HS-27A (cell line): Measurements from ENCODE around the gene SOCS3.

ENCODE experiments used
- DNase-seq: peaks from one replicate; pipeline ENCODE4 v3.0.0-alpha.2; 2012; ENCODE audit warnings: low read depth, missing footprints

Gene SOCS3

GRCh38 chr17:78359997-78360370 lies at the start of gene SOCS3:
SOCS3 (minus strand) TSS chr17:78360077; CDS start chr17:78359095, 982 bp downstream.
- DNase-seq, result no peak

GRCh38 chr17:78409191-78409928 lies 49.5 kb upstream of the SOCS3 start:
- no peak for DNase-seq

- DNase-seq, result no peak
These were observed 48.7 kb upstream of the SOCS3 start for GRCh38 chr17:78408476-78409050.

GRCh38 chr17:78407387-78408000 lies 47.6 kb upstream of the SOCS3 start:
- DNase-seq, result no peak

- no peak for DNase-seq
These were observed 47.0 kb upstream of the SOCS3 start for GRCh38 chr17:78406920-78407319.

- DNase-seq, result no peak
These were observed 46.5 kb upstream of the SOCS3 start for GRCh38 chr17:78406396-78406795.

- no peak for DNase-seq
These were observed 43.9 kb upstream of the SOCS3 start for GRCh38 chr17:78403822-78404221.

- no peak for DNase-seq
These were observed 42.0 kb upstream of the SOCS3 start for GRCh38 chr17:78401891-78402290.

GRCh38 chr17:78401246-78401645 lies 41.4 kb upstream of the SOCS3 start:
- DNase-seq, result no peak

GRCh38 chr17:78400581-78401240 lies 40.8 kb upstream of the SOCS3 start:
- DNase-seq, result no peak

GRCh38 chr17:78399693-78400144 lies 39.8 kb upstream of the SOCS3 start:
- DNase-seq, result no peak

GRCh38 chr17:78399028-78399692 lies 39.3 kb upstream of the SOCS3 start:
- DNase-seq, result no peak

- no peak for DNase-seq
These were observed 38.5 kb upstream of the SOCS3 start for GRCh38 chr17:78398390-78398789.

- DNase-seq, result no peak
These were observed 37.8 kb upstream of the SOCS3 start for GRCh38 chr17:78397681-78398101.

GRCh38 chr17:78396441-78397337 lies 36.8 kb upstream of the SOCS3 start:
- DNase-seq, result no peak

- DNase-seq, result no peak
These were observed 35.3 kb upstream of the SOCS3 start for GRCh38 chr17:78395155-78395554.

GRCh38 chr17:78394209-78394608 lies 34.3 kb upstream of the SOCS3 start:
- no peak for DNase-seq

GRCh38 chr17:78393575-78393974 lies 33.7 kb upstream of the SOCS3 start:
- no peak for DNase-seq

GRCh38 chr17:78392295-78392694 lies 32.4 kb upstream of the SOCS3 start:
- DNase-seq, result no peak

GRCh38 chr17:78391843-78392242 lies 32.0 kb upstream of the SOCS3 start:
- no peak for DNase-seq

GRCh38 chr17:78391051-78391431 lies 31.2 kb upstream of the SOCS3 start:
- DNase-seq, result no peak
